ENCODE measurements around the gene FNBP1L.
"Not testable (repeated sequence)": the region's sequence is repeated elsewhere in the genome, so short reads cannot be mapped to it uniquely, and the experiment has no call there.

The FNBP1L gene

GRCh38 chr1:93537924-93538323 lies 90.0 kb downstream of the FNBP1L start:
- no peak for DNase-seq

- no peak for DNase-seq
Measured at GRCh38 chr1:93541045-93541444, 93.1 kb downstream of the FNBP1L start.

- DNase-seq: no peak
Measured at GRCh38 chr1:93542398-93542797, 94.5 kb downstream of the FNBP1L start.

GRCh38 chr1:93546162-93546863 lies 98.4 kb downstream of the FNBP1L start:
- DNase-seq: no peak

GRCh38 chr1:93549131-93549530 lies 101.2 kb downstream of the FNBP1L start:
- DNase-seq: no peak

GRCh38 chr1:93549811-93550210 lies 101.9 kb downstream of the FNBP1L start:
- DNase-seq: no peak

GRCh38 chr1:93552741-93553455 lies 105.0 kb downstream of the FNBP1L start:
- no peak for DNase-seq

- DNase-seq: not testable (repeated sequence)
Measured at GRCh38 chr1:93553886-93554490, 106.1 kb downstream of the FNBP1L start.

GRCh38 chr1:93554883-93555872 lies 107.3 kb downstream of the FNBP1L start:
- no peak for DNase-seq

- no peak for DNase-seq
Measured at GRCh38 chr1:93556291-93556690, 108.4 kb downstream of the FNBP1L start.

GRCh38 chr1:93559045-93559444 lies 111.1 kb downstream of the FNBP1L start:
- no peak for DNase-seq

- no peak for DNase-seq
Measured at GRCh38 chr1:93559695-93560094, 111.8 kb downstream of the FNBP1L start.

- no peak for DNase-seq
Measured at GRCh38 chr1:93565496-93566206, 117.7 kb downstream of the FNBP1L start.

GRCh38 chr1:93566227-93566626 lies 118.3 kb downstream of the FNBP1L start:
- no peak for DNase-seq

- no peak for DNase-seq
Measured at GRCh38 chr1:93567255-93567918, 119.5 kb downstream of the FNBP1L start.

- DNase-seq: no peak
Measured at GRCh38 chr1:93569489-93569888, 121.6 kb downstream of the FNBP1L start.

- DNase-seq: no peak
Measured at GRCh38 chr1:93571623-93572310, 123.8 kb downstream of the FNBP1L start.

- no peak for DNase-seq
Measured at GRCh38 chr1:93573940-93574469, 126.1 kb downstream of the FNBP1L start.

GRCh38 chr1:93574511-93574910 lies 126.6 kb downstream of the FNBP1L start:
- no peak for DNase-seq

- DNase-seq: no peak
Measured at GRCh38 chr1:93574991-93575390, 127.1 kb downstream of the FNBP1L start.
